Measurements from ENCODE around the gene C5AR1. TPM values are rescaled to one million over a fixed set of nuclear protein-coding genes. Genes with fewer than 3 reads are reported as not detected.
A peak's percentile ranks its signal among the peaks of the same experiment; 100 is the strongest.
"Not testable (repeated sequence)": the region's sequence is repeated elsewhere in the genome, so short reads cannot be mapped to it uniquely, and the experiment has no call there.

Gene C5AR1
- total RNA-seq, 2 experiments from 2014 or later = 1.0 to 1.2 TPM

- Mint-ChIP-seq H3K27ac (no peak overlapping the region), H3K36me3 (ENCODE audit: low read depth) (no peaks in the 10 kb centered on the region), H3K4me1 (no peaks in the 10 kb centered on the region), H3K9me3 (no peaks in the 10 kb centered on the region), H3K4me3 (no peak overlapping the region), H3K27me3 (peaks cover 15% of the 10 kb centered on the region)
- ChIA-PET POLR2A (interaction anchor here (0.6 kb wide), 1 partner anchor 27 kb away, joined by 6 read pairs; the partner anchor contains the start of gene DHX34), CTCF (interaction anchor here (0.6 kb wide), 1 partner anchor 125 kb away, joined by 3 read pairs; no protein-coding TSS in a partner anchor)
- no peak for DNase-seq
Observed at GRCh38 chr19:47321630-47322029, 12.0 kb downstream of the C5AR1 start.

GRCh38 chr19:47322058-47322457, 12.4 kb downstream of the C5AR1 start:
- CTCF ChIA-PET = interaction anchor here (0.6 kb wide), 1 partner anchor 125 kb away, joined by 3 read pairs; no protein-coding TSS in a partner anchor
- Mint-ChIP-seq H3K4me1 (no peaks in the 10 kb centered on the region), H3K9me3 (no peaks in the 10 kb centered on the region), H3K27me3 (peaks cover 15% of the 10 kb centered on the region), H3K36me3 (ENCODE audit: low read depth) (no peaks in the 10 kb centered on the region), H3K27ac (no peak overlapping the region), H3K4me3 (no peak overlapping the region)
- POLR2A ChIA-PET = no interaction called here
- DNase-seq = no peak

GRCh38 chr19:47323409-47323808, 13.7 kb downstream of the C5AR1 start:
- ChIA-PET CTCF (interaction anchor here (0.7 kb wide), 1 partner anchor 12 kb away, joined by 3 read pairs; no protein-coding TSS in a partner anchor), POLR2A (no interaction called here)
- Mint-ChIP-seq H3K4me1 (no peaks in the 10 kb centered on the region), H3K9me3 (no peaks in the 10 kb centered on the region), H3K27me3 (peaks cover 15% of the 10 kb centered on the region), H3K4me3 (no peak overlapping the region), H3K36me3 (ENCODE audit: low read depth) (no peaks in the 10 kb centered on the region), H3K27ac (peak overlapping the region; percentile 31)
- no peak for DNase-seq

GRCh38 chr19:47323872-47324271, 14.2 kb downstream of the C5AR1 start:
- Mint-ChIP-seq H3K27me3 (peaks cover 15% of the 10 kb centered on the region), H3K27ac (no peak overlapping the region), H3K9me3 (no peaks in the 10 kb centered on the region), H3K36me3 (ENCODE audit: low read depth) (no peaks in the 10 kb centered on the region), H3K4me3 (no peak overlapping the region), H3K4me1 (no peaks in the 10 kb centered on the region)
- no peak for DNase-seq
- ChIA-PET CTCF (interaction anchor here (0.6 to 0.7 kb wide), 2 partner anchors 11 to 334 kb away, joined by 3 to 4 read pairs; no protein-coding TSS in a partner anchor), POLR2A (no interaction called here)

- peaks cover 15% of the 10 kb centered on the region for H3K27me3 Mint-ChIP-seq
- no peaks in the 10 kb centered on the region for H3K9me3 Mint-ChIP-seq
- no peak overlapping the region for H3K27ac Mint-ChIP-seq
- no peak for DNase-seq
- H3K36me3 Mint-ChIP-seq (ENCODE audit: low read depth) = no peaks in the 10 kb centered on the region
- POLR2A ChIA-PET = no interaction called here
- H3K4me3 Mint-ChIP-seq = no peak overlapping the region
- CTCF ChIA-PET = no interaction called here
- H3K4me1 Mint-ChIP-seq = no peaks in the 10 kb centered on the region
Observed at GRCh38 chr19:47324502-47324901, 14.8 kb downstream of the C5AR1 start.

- Mint-ChIP-seq H3K4me3 (no peak overlapping the region), H3K36me3 (ENCODE audit: low read depth) (no peaks in the 10 kb centered on the region), H3K27ac (no peak overlapping the region), H3K9me3 (no peaks in the 10 kb centered on the region), H3K27me3 (no peaks in the 10 kb centered on the region), H3K4me1 (peaks cover 8% of the 10 kb centered on the region)
- DNase-seq = no peak
- POLR2A ChIA-PET = no interaction called here
- CTCF ChIA-PET = interaction anchor here (0.7 kb wide), 1 partner anchor 33 kb away, joined by 4 read pairs; no protein-coding TSS in a partner anchor
Observed at GRCh38 chr19:47330466-47330869, 20.8 kb downstream of the C5AR1 start.

- Mint-ChIP-seq H3K27ac (no peak overlapping the region), H3K27me3 (no peaks in the 10 kb centered on the region), H3K4me1 (peaks cover 14% of the 10 kb centered on the region), H3K9me3 (no peaks in the 10 kb centered on the region), H3K36me3 (ENCODE audit: low read depth) (no peaks in the 10 kb centered on the region), H3K4me3 (no peak overlapping the region)
- ChIA-PET POLR2A (no interaction called here), CTCF (interaction anchor here (0.9 kb wide), 1 partner anchor 17 kb away, joined by 3 read pairs; the partner anchor contains the start of gene DHX34)
- DNase-seq = no peak
Observed at GRCh38 chr19:47331490-47331889, 21.8 kb downstream of the C5AR1 start.

GRCh38 chr19:47331931-47332547, 22.4 kb downstream of the C5AR1 start, which contains the start of gene C5AR2:
TSS of gene C5AR2 (plus strand) at chr19:47332175. CDS start at chr19:47340800, 8,625 bp downstream.
- no peak for DNase-seq
- H3K4me1 Mint-ChIP-seq = peaks cover 18% of the 10 kb centered on the region
- H3K4me3 Mint-ChIP-seq = no peak within 1 kb of the TSS
- H3K9me3 Mint-ChIP-seq = no peaks in the 10 kb centered on the region
- CTCF ChIA-PET = interaction anchor here (0.9 kb wide), 2 partner anchors 17 kb away, joined by 3 to 5 read pairs; partner anchors contain the start of gene DHX34
- no peaks in the 10 kb centered on the region for H3K36me3 Mint-ChIP-seq (ENCODE audit: low read depth)
- POLR2A ChIA-PET = no interaction called here
- no peaks in the 10 kb centered on the region for H3K27me3 Mint-ChIP-seq
- no peak within 1 kb of the TSS for H3K27ac Mint-ChIP-seq

GRCh38 chr19:47336765-47337718, 27.4 kb downstream of the C5AR1 start:
- H3K9me3 Mint-ChIP-seq; H3K36me3 Mint-ChIP-seq (ENCODE audit: low read depth); H3K27me3 Mint-ChIP-seq; H3K4me3 Mint-ChIP-seq; POLR2A ChIA-PET: not testable (repeated sequence)
- CTCF ChIA-PET = interaction anchor here (4.0 kb wide), 1 partner anchor 12 kb away, joined by 21 read pairs; the partner anchor contains the start of gene DHX34
- peak; percentile 19 for DNase-seq
- Mint-ChIP-seq H3K27ac (peak overlapping the region; percentile 77), H3K4me1 (peaks cover 12% of the 10 kb centered on the region)

GRCh38 chr19:47339196-47339880, 29.7 kb downstream of the C5AR1 start:
- ChIA-PET CTCF (interaction anchor here (4.0 kb wide), 1 partner anchor 9 kb away, joined by 21 read pairs; the partner anchor contains the start of gene DHX34), POLR2A (no interaction called here)
- DNase-seq = no peak
- H3K27me3 Mint-ChIP-seq = no peaks in the 10 kb centered on the region
- no peak overlapping the region for H3K4me3 Mint-ChIP-seq
- no peaks in the 10 kb centered on the region for H3K9me3 Mint-ChIP-seq
- peaks cover 12% of the 10 kb centered on the region for H3K4me1 Mint-ChIP-seq
- no peak overlapping the region for H3K27ac Mint-ChIP-seq
- no peaks in the 10 kb centered on the region for H3K36me3 Mint-ChIP-seq (ENCODE audit: low read depth)

GRCh38 chr19:47340477-47341208, 31.0 kb downstream of the C5AR1 start:
- no peak overlapping the region for H3K27ac Mint-ChIP-seq
- no peaks in the 10 kb centered on the region for H3K27me3 Mint-ChIP-seq
- no peak overlapping the region for H3K4me3 Mint-ChIP-seq
- H3K4me1 Mint-ChIP-seq = peaks cover 12% of the 10 kb centered on the region
- DNase-seq = no peak
- H3K36me3 Mint-ChIP-seq (ENCODE audit: low read depth) = no peaks in the 10 kb centered on the region
- POLR2A ChIA-PET = no interaction called here
- no peaks in the 10 kb centered on the region for H3K9me3 Mint-ChIP-seq
- CTCF ChIA-PET = interaction anchor here (0.6 to 4.0 kb wide), 2 partner anchors 8 to 425 kb away, joined by 4 to 21 read pairs; partner anchors contain the start of gene DHX34

GRCh38 chr19:47341734-47342133, 32.1 kb downstream of the C5AR1 start:
- no peaks in the 10 kb centered on the region for H3K36me3 Mint-ChIP-seq (ENCODE audit: low read depth)
- H3K27ac Mint-ChIP-seq = no peak overlapping the region
- ChIA-PET POLR2A (no interaction called here), CTCF (no interaction called here)
- no peaks in the 10 kb centered on the region for H3K27me3 Mint-ChIP-seq
- no peaks in the 10 kb centered on the region for H3K9me3 Mint-ChIP-seq
- no peak for DNase-seq
- H3K4me3 Mint-ChIP-seq = no peak overlapping the region
- H3K4me1 Mint-ChIP-seq = peaks cover 4% of the 10 kb centered on the region
